K562 (cell line): Measurements from ENCODE around the gene VTCN1. TPM values are rescaled to one million over a fixed set of nuclear protein-coding genes. Genes with fewer than 3 reads are reported as not detected.

Experiments used
- DMBX1 ChIP-seq: fragments of 250-450 bp; sonication (Bioruptor Pico); IDR thresholded peaks from 2 replicates; pipeline ENCODE4 v1.8.0; 2022; ENCODE audit warnings: inconsistent platforms, mild to moderate bottlenecking, moderate library complexity, borderline replicate concordance
- FOXK2 ChIP-seq, 2 experiments: fragments of 450-650 bp; IDR thresholded peaks in 1 of 2; conservative IDR thresholded peaks in 1 of 2; 2 replicates each; pipeline ENCODE4 v1.6.1; 2016; ENCODE audit warnings: low read depth in 2 of 2, mild to moderate bottlenecking in 1 of 2
- FOXM1 ChIP-seq, 2 experiments: fragments of 450-650 bp in 1 of 2; sonication (generic) in 1 of 2; formaldehyde crosslinking in 1 of 2; IDR thresholded peaks; 2 replicates each; pipeline versions ENCODE4 v1.6.1 to v1.9.0; 2017 to 2022; ENCODE audit warnings: low read depth in 2 of 2, mild to moderate bottlenecking in 2 of 2, missing genetic modification reagents in 1 of 2, moderate library complexity in 1 of 2
- RBM39 ChIP-seq: fragments of 200-400 bp; formaldehyde crosslinking; optimal IDR thresholded peaks from 2 replicates; pipeline ENCODE3; 2018; ENCODE audit warnings: low read depth, low read length
- ZNF316 ChIP-seq: fragments of 450-650 bp; IDR thresholded peaks from 2 replicates; pipeline ENCODE4 v1.6.1; 2016
- ZNF436 ChIP-seq: fragments of 250-450, 450-650 bp; sonication (Bioruptor Pico); formaldehyde crosslinking; IDR thresholded peaks from 2 replicates; pipeline ENCODE4 v1.7.0; 2020; ENCODE audit warnings: mild to moderate bottlenecking
- ZNF561 ChIP-seq: fragments of 450-650 bp; formaldehyde crosslinking; conservative IDR thresholded peaks from 2 replicates; pipeline ENCODE4 v1.4.0; 2020; ENCODE audit warnings: mild to moderate bottlenecking, moderate library complexity
- ZNF644 ChIP-seq: fragments of 200-800 bp; sonication (Bioruptor generic); IDR thresholded peaks from 2 replicates; pipeline ENCODE4 v1.6.1; 2016; ENCODE audit warnings: low read depth, missing genetic modification characterization, missing compliant biosample characterization
- polyA plus RNA-seq, 8 experiments: library from polyadenylated mRNA; depleted of rRNA in 4 of 8; stranded (reverse) in 5 of 8; unstranded in 3 of 8; fragments of >200 nt; fragmentation: Nextera tagmentation in 2 of 8; fragmentation: Illumina TruSeq in 1 of 8; extraction: Ambion mirVana in 2 of 8; extraction: Trizol in 1 of 8; gene quantifications; 2 replicates each; pipeline versions ENCODE4 v1.2.1 to v1.2.3, GENCODE V29; 2011 to 2014; ENCODE audit warnings: inconsistent platforms in 1 of 8, missing spikeins in 1 of 8
- total RNA-seq, 7 experiments: library from RNA; depleted of rRNA in 6 of 7; stranded (reverse); fragments of >200 nt in 6 of 7; fragmentation: Illumina TruSeq in 2 of 7; extraction: Trizol in 2 of 7; gene quantifications; 2 replicates each; pipeline versions ENCODE4 v1.2.1 to v1.2.3, GENCODE V29; 2011 to 2021; ENCODE audit warnings: low replicate concordance in 1 of 7
- TF ChIP-seq, protein P1 (sequence below): fragments of 450-650 bp; IDR thresholded peaks from 2 replicates; pipeline ENCODE4 v1.6.1; 2016; ENCODE audit warnings: low read depth
- TF ChIP-seq, protein P2 (sequence below): fragments of 450-650 bp; IDR thresholded peaks from 2 replicates; pipeline ENCODE4 v1.6.1; 2018; ENCODE audit warnings: mild to moderate bottlenecking, low read depth; ENCODE audit not compliant: partially characterized antibody
- TF ChIP-seq, protein P3 (sequence below): fragments of 450-650 bp; IDR thresholded peaks from 2 replicates; pipeline ENCODE4 v1.6.1; 2014; ENCODE audit warnings: low read depth, mild to moderate bottlenecking, moderate library complexity, borderline replicate concordance

Gene VTCN1
- total and polyA plus RNA-seq, 9 of the 15 experiments (the other 6 are each of a cell fraction or from before 2014, with no cell fraction given) = not detected

DNA sequence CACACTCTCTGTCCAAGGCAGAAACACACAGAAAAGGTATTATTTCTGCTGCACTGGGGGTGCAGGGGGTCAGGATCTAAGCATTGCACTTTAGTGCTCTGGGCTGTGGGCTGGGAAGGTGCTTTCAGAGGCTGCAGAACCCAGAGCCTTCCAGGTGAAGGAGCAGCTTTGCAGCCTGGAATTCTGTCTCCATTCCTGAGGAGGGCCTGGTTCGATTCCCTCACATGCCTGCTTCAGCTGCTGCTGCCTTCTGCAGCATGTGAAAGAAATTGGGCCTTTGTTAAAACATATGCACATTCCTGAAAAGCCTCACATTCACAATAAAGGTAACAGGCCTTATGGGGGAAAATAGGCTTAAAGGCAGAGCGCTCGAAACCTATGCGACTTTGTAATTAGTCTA, 35.9 kb downstream of the VTCN1 start (continued):
- TF ChIP-seq, protein P1, sequence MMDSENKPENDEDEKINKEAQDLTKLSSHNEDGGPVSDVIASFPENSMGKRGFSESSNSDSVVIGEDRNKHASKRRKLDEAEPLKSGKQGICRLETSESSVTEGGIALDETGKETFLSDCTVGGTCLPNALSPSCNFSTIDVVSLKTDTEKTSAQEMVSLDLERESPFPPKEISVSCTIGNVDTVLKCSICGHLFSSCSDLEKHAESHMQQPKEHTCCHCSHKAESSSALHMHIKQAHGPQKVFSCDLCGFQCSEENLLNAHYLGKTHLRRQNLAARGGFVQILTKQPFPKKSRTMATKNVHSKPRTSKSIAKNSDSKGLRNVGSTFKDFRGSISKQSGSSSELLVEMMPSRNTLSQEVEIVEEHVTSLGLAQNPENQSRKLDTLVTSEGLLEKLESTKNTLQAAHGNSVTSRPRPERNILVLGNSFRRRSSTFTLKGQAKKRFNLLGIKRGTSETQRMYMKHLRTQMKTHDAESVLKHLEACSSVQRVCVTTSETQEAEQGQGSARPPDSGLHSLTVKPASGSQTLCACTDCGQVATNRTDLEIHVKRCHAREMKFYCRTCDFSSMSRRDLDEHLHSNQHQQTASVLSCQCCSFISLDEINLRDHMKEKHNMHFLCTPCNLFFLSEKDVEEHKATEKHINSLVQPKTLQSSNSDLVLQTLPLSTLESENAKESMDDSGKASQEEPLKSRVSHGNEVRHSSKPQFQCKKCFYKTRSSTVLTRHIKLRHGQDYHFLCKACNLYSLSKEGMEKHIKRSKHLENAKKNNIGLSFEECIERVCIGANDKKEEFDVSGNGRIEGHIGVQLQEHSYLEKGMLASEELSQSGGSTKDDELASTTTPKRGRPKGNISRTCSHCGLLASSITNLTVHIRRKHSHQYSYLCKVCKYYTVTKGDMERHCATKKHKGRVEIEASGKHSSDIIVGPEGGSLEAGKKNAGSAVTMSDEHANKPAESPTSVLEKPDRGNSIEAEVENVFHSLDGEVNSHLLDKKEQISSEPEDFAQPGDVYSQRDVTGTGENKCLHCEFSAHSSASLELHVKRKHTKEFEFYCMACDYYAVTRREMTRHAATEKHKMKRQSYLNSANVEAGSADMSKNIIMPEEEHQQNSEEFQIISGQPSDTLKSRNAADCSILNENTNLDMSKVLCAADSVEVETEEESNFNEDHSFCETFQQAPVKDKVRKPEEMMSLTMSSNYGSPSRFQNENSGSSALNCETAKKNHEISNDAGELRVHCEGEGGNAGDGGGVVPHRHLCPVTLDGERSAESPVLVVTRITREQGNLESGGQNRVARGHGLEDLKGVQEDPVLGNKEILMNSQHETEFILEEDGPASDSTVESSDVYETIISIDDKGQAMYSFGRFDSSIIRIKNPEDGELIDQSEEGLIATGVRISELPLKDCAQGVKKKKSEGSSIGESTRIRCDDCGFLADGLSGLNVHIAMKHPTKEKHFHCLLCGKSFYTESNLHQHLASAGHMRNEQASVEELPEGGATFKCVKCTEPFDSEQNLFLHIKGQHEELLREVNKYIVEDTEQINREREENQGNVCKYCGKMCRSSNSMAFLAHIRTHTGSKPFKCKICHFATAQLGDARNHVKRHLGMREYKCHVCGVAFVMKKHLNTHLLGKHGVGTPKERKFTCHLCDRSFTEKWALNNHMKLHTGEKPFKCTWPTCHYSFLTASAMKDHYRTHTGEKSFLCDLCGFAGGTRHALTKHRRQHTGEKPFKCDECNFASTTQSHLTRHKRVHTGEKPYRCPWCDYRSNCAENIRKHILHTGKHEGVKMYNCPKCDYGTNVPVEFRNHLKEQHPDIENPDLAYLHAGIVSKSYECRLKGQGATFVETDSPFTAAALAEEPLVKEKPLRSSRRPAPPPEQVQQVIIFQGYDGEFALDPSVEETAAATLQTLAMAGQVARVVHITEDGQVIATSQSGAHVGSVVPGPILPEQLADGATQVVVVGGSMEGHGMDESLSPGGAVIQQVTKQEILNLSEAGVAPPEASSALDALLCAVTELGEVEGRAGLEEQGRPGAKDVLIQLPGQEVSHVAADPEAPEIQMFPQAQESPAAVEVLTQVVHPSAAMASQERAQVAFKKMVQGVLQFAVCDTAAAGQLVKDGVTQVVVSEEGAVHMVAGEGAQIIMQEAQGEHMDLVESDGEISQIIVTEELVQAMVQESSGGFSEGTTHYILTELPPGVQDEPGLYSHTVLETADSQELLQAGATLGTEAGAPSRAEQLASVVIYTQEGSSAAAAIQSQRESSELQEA = no peak
- no peak for TF ChIP-seq ZNF644 (tag)
- no peak for TF ChIP-seq ZNF436 (CRISPR knock-in tag)
- TF ChIP-seq, protein P2, sequence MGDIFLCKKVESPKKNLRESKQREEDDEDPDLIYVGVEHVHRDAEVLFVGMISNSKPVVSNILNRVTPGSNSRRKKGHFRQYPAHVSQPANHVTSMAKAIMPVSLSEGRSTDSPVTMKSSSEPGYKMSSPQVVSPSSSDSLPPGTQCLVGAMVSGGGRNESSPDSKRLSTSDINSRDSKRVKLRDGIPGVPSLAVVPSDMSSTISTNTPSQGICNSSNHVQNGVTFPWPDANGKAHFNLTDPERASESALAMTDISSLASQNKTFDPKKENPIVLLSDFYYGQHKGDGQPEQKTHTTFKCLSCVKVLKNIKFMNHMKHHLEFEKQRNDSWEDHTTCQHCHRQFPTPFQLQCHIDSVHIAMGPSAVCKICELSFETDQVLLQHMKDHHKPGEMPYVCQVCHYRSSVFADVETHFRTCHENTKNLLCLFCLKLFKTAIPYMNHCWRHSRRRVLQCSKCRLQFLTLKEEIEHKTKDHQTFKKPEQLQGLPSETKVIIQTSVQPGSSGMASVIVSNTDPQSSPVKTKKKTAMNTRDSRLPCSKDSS = no peak
- no peak for TF ChIP-seq FOXM1 (IDR thresholded peaks at IDR 0.05; ENCODE audit: low read depth)
- no peak for TF ChIP-seq FOXM1 (CRISPR knock-in tag; IDR thresholded peaks at IDR 0.05; ENCODE audit: low read depth)
- no peak for TF ChIP-seq ZNF316
- no peak for TF ChIP-seq FOXK2 (conservative IDR thresholded peaks at IDR 0.05 in 1 of 2, IDR thresholded peaks at IDR 0.05 in 1 of 2; ENCODE audit: low read depth in 2 of 2)
- TF ChIP-seq DMBX1 = no peak
- TF ChIP-seq, protein P3, sequence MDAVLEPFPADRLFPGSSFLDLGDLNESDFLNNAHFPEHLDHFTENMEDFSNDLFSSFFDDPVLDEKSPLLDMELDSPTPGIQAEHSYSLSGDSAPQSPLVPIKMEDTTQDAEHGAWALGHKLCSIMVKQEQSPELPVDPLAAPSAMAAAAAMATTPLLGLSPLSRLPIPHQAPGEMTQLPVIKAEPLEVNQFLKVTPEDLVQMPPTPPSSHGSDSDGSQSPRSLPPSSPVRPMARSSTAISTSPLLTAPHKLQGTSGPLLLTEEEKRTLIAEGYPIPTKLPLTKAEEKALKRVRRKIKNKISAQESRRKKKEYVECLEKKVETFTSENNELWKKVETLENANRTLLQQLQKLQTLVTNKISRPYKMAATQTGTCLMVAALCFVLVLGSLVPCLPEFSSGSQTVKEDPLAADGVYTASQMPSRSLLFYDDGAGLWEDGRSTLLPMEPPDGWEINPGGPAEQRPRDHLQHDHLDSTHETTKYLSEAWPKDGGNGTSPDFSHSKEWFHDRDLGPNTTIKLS = no peak
- no peak for TF ChIP-seq ZNF561
- TF ChIP-seq RBM39 = no peak
